Natural killer cell treated with Interleukin-12 subunit alpha and Interleukin-12 subunit beta and Interleukin-15 and Interleukin-18, amount 100 ng/mL, for 72 hours (primary cell): Measurements from ENCODE around the gene ZNF839. TPM values are rescaled to one million over a fixed set of nuclear protein-coding genes. Genes with fewer than 3 reads are reported as not detected.
"Not testable (repeated sequence)": the region's sequence is repeated elsewhere in the genome, so short reads cannot be mapped to it uniquely, and the experiment has no call there.

Source experiments
- ATAC-seq, 2 donors: fragments of 150-1000 bp; cut with Tn5 transposase in 1 of 2; sonication (Bioruptor Pico), chemical (Tn5 transposase) in 1 of 2; 2 replicates each; pipeline ENCODE4 v1.10.0; 2021
- DNase-seq: peaks from one replicate; pipeline ENCODE4 v3.0.0; 2022; ENCODE audit warnings: low spot score
- H3K27ac Mint-ChIP-seq, 2 donors: 1 replicate in 1 of 2; 2 replicates in 1 of 2; pipeline ENCODE4 v1.8.0; 2022; ENCODE audit warnings: mixed read lengths in 2 of 2, mild to moderate bottlenecking in 1 of 2, moderate library complexity in 1 of 2
- H3K27me3 Mint-ChIP-seq, 2 donors: 1 replicate in 1 of 2; 2 replicates in 1 of 2; pipeline ENCODE4 v1.8.0; 2022; ENCODE audit warnings: mixed read lengths in 2 of 2
- H3K36me3 Mint-ChIP-seq: one replicate; pipeline ENCODE4 v1.8.0; 2022; ENCODE audit warnings: mixed read lengths
- H3K4me1 Mint-ChIP-seq, 2 donors: 1 replicate in 1 of 2; 2 replicates in 1 of 2; pipeline ENCODE4 v1.8.0; 2022; ENCODE audit warnings: low read depth in 2 of 2, mixed read lengths in 2 of 2, mild to moderate bottlenecking in 1 of 2
- H3K4me3 Mint-ChIP-seq: one replicate; pipeline ENCODE4 v1.8.0; 2022; ENCODE audit warnings: mixed read lengths
- H3K9me3 Mint-ChIP-seq: 2 replicates; pipeline ENCODE4 v1.8.0; 2022; ENCODE audit warnings: mixed read lengths
- total RNA-seq, 2 donors: library from RNA; stranded (reverse); gene quantifications; one replicate each; pipeline ENCODE4 v1.2.3, GENCODE V29; 2022

The ZNF839 gene
- total RNA-seq, 2 donors from 2014 or later, result 10.5 to 23.8 TPM

GRCh38 chr14:102318781-102319276 lies 717 bp upstream of the ZNF839 start:
- Mint-ChIP-seq H3K9me3 (no peaks in the 10 kb centered on the region), H3K4me1 (peaks cover 41 to 54% of the 10 kb centered on the region in 2 donors), H3K27ac (peak overlapping the region; percentile 89 to 97), H3K4me3 (peak overlapping the region; percentile 93), H3K36me3 (no peaks in the 10 kb centered on the region), H3K27me3 (no peaks in the 10 kb centered on the region)
- no peak for DNase-seq
- no peak for ATAC-seq

- Mint-ChIP-seq H3K36me3 (no peaks in the 10 kb centered on the region), H3K4me1 (peaks cover 28 to 41% of the 10 kb centered on the region in 2 donors), H3K4me3 (peak overlapping the region; percentile 92), H3K27ac (peak overlapping the region; percentile 89 to 97), H3K27me3 (no peaks in the 10 kb centered on the region), H3K9me3 (no peaks in the 10 kb centered on the region)
- ATAC-seq, result peak; percentile 24 to 54
- DNase-seq, result no peak
Observed at GRCh38 chr14:102320033-102320660, 601 bp downstream of the ZNF839 start.

DNA sequence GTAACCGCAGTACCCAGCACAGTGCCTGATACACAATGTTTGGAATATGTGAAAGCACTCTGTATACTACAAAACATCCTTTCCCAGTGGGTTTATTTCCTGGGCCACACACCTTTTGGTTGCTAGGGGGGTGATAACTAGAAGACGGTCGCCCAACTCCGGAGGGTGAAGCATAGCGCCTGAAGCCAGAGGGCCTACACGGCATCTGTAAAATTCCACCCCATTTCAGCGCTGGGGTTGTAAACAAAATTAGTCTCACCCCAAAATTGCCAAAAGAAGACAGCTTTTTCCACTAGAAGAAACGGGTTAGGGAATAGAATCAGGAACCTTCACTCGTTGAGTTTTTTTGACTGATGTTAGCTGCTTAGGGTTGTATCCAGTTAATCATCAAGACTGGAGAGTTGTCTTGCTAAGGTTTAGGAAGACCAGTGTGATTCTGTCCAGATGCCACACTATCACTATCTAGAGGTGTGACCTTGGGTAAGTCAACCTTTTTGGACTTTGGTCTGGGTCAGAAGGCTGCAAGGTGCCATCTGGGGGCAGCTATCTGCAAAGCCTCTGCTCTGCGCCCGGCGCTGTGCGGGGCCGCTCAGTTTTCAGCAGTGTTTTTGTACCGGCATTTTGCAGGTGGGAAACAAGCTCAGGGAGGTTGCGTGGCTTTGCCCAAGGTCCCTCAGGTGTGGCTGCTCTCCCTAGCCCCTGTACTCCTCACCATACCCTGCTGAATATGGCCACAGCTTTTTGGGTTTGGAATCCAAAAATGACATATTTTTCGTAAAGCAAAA lies 1.3 kb downstream of the ZNF839 start:
- no peaks in the 10 kb centered on the region for H3K36me3 Mint-ChIP-seq
- no peaks in the 10 kb centered on the region for H3K27me3 Mint-ChIP-seq
- peaks cover 24 to 37% of the 10 kb centered on the region in 2 donors for H3K4me1 Mint-ChIP-seq
- DNase-seq (no peak), ATAC-seq (no peak)
- H3K9me3 Mint-ChIP-seq, result no peaks in the 10 kb centered on the region
- peak overlapping the region; percentile 89 to 97 for H3K27ac Mint-ChIP-seq
- peak overlapping the region; percentile 92 for H3K4me3 Mint-ChIP-seq

GRCh38 chr14:102321456-102322422 lies 2.2 kb downstream of the ZNF839 start:
- no peak overlapping the region for H3K4me3 Mint-ChIP-seq
- H3K27me3 Mint-ChIP-seq, result no peaks in the 10 kb centered on the region
- H3K4me1 Mint-ChIP-seq, result peaks cover 22 to 35% of the 10 kb centered on the region in 2 donors
- H3K36me3 Mint-ChIP-seq, result no peaks in the 10 kb centered on the region
- DNase-seq (no peak), ATAC-seq (no peak)
- no peaks in the 10 kb centered on the region for H3K9me3 Mint-ChIP-seq
- H3K27ac Mint-ChIP-seq, result peak overlapping the region; percentile 16 to 17

DNA sequence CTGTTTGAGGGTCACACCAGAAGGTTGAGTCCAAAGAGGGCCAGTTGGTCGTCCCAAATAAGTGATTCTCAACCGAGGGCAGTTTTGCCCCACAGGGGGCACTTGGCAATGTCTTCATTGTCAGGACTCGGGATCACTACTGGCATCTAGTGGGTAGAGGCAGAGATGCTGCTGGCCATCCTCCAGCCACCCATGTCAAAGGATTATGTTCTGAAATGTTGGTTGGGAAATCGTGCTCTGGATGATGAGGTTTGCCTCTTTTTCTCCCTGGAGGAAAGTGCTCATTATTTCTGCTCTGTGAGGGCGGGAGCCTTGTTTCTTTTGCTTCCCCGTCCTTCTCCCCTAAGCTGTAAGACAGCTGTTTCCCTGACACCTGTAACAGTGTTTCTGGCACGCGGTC lies 3.6 kb downstream of the ZNF839 start:
- DNase-seq, result no peak
- Mint-ChIP-seq H3K4me1 (peaks cover 9 to 21% of the 10 kb centered on the region in 2 donors), H3K27me3 (no peaks in the 10 kb centered on the region), H3K9me3 (no peaks in the 10 kb centered on the region), H3K4me3 (no peak overlapping the region), H3K27ac (no peak overlapping the region), H3K36me3 (no peaks in the 10 kb centered on the region)
- no peak for ATAC-seq

DNA sequence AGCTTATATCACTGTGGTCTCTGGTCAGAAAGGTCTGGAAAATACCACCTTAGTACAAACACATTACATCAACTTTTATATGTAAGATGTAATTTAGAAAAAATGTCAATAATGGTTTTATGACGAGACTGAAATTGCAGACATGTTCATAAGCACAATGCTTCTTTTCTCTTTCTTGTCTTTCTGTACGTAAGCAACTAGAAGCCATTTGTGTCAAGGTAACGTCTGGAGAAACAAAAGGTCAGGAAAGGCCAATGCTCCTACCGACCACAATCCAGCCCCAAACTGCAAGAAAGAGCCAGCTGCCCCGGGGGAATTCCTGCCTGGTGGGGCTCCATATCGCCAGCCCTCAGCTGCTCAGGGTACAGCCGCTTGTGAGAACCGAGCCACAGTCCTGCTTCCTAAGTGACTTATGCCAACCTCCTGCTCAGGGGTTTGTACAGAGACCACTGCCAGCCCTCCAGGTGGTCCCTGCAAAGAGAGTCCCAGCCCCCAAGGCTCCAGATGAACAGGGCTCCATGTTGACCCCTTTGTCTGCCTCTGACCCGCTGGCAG lies 6.3 kb downstream of the ZNF839 start:
- no peak for DNase-seq
- H3K9me3 Mint-ChIP-seq, result no peaks in the 10 kb centered on the region
- no peak overlapping the region for H3K27ac Mint-ChIP-seq

GRCh38 chr14:102326583-102326982 lies 7.0 kb downstream of the ZNF839 start:
- H3K36me3 Mint-ChIP-seq, result no peaks in the 10 kb centered on the region
- peaks cover 0 to 4% of the 10 kb centered on the region in 2 donors for H3K4me1 Mint-ChIP-seq
- H3K9me3 Mint-ChIP-seq, result no peaks in the 10 kb centered on the region
- no peak overlapping the region for H3K4me3 Mint-ChIP-seq
- no peak overlapping the region for H3K27ac Mint-ChIP-seq
- DNase-seq (no peak), ATAC-seq (no peak)
- H3K27me3 Mint-ChIP-seq, result no peaks in the 10 kb centered on the region

More for the DNA sequence above, 6.3 kb downstream of the ZNF839 start:
- H3K4me1 Mint-ChIP-seq, result peaks cover 0 to 8% of the 10 kb centered on the region in 2 donors
- H3K4me3 Mint-ChIP-seq, result no peak overlapping the region
- H3K27me3 Mint-ChIP-seq, result no peaks in the 10 kb centered on the region
- no peaks in the 10 kb centered on the region for H3K36me3 Mint-ChIP-seq
- no peak for ATAC-seq

- not testable (repeated sequence) for ATAC-seq, H3K27me3 Mint-ChIP-seq, H3K4me1 Mint-ChIP-seq, H3K27ac Mint-ChIP-seq, DNase-seq, H3K9me3 Mint-ChIP-seq, H3K36me3 Mint-ChIP-seq, H3K4me3 Mint-ChIP-seq
Observed at GRCh38 chr14:102329381-102329780, 9.8 kb downstream of the ZNF839 start.

DNA sequence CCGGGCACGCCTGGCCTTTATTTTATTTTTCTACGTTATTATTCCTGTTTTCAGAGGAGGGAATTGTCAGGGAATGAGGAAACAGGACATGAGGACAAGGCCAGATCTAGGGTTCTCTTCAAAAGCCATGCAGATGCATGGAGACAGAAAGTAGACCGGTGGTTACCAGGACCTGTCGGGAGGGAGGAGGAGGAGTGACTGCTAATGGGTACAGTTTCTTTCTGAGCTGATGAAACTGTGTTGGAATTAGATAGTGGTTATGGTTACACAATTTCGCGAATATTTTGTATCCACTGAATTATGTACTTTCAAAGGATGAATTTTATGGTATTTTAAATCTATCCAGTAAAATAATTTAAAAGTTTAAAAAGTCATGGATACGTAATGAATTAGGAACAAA lies 11.3 kb downstream of the ZNF839 start:
- H3K27ac Mint-ChIP-seq, result no peak overlapping the region
- no peaks in the 10 kb centered on the region for H3K9me3 Mint-ChIP-seq
- no peaks in the 10 kb centered on the region for H3K36me3 Mint-ChIP-seq
- peaks cover 0 to 4% of the 10 kb centered on the region in 2 donors for H3K4me1 Mint-ChIP-seq
- DNase-seq (no peak), ATAC-seq (no peak)
- no peaks in the 10 kb centered on the region for H3K27me3 Mint-ChIP-seq
- H3K4me3 Mint-ChIP-seq, result no peak overlapping the region

DNA sequence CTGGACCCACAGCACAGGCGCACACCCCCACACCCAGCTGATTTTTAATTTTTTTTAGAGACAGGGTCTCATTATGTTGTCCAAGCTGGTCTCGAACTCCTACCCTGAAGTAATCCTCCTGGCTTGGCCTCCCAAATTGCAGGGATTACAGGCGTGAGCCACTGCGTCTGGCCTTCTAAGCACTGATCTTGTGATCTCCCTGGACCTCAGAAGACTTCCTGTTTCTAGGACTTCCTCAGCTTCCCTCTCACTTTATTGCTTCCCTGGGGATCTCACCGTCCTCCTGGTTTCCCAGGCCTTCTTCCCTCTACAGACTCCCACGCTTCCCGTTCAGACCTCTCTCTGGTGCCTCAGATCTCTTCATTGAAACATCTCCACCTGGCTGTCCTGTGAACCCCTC lies 13.8 kb downstream of the ZNF839 start:
- DNase-seq, result no peak
- Mint-ChIP-seq H3K27me3 (no peaks in the 10 kb centered on the region), H3K27ac (no peak overlapping the region), H3K9me3 (no peaks in the 10 kb centered on the region), H3K4me1 (peaks cover 0 to 3% of the 10 kb centered on the region in 2 donors), H3K36me3 (no peaks in the 10 kb centered on the region), H3K4me3 (no peak overlapping the region)
- no peak for ATAC-seq

DNA sequence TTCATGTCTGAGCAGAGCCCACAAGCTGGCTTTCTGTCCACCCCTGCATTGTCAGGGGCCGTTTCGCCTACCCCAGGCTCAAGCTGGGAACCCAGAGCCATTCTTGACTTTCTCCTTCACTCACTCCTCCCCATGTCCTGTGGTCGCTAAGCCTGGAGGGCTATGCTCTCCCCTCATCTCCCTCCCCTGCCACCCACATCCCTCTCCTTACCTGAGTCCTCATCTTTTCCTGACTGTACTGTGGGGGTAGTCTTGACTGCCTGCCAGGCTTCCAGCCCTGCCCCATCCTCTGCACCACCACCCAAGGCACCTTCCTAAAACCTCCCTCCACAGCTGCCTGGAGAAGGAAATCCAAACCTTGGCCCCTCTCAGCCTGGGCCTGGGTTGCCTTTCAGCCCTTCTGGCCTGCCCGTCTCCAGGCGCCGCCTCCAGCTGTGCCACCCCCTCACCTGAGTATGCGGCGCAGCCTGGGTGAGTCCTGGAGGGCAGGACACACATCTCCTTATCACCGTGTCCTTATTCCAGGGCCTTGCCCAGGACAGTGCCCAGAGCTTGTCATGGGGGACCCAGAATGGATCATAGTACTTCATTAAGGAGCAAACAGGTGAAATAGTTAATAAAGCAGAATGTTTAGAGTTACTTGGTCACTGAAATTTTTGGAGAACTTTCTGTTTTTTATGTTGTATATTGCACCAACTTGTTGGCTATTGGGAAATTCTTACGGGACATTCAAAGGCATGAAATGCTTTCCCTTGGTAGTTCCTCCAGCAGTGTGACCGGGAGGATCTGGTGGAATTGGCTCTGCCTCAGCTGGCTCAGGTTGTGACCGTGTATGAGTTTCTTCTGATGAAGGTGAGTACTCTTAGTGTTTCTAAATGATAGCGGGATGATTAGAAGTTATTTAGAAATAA lies 14.5 kb downstream of the ZNF839 start:
- no peaks in the 10 kb centered on the region for H3K4me1 Mint-ChIP-seq
- DNase-seq, result no peak
- ATAC-seq, result peak in 1 of 2 donors; percentile 36
- no peaks in the 10 kb centered on the region for H3K36me3 Mint-ChIP-seq
- H3K27ac Mint-ChIP-seq, result no peak overlapping the region
- H3K9me3 Mint-ChIP-seq, result no peaks in the 10 kb centered on the region
- H3K27me3 Mint-ChIP-seq, result no peaks in the 10 kb centered on the region
- H3K4me3 Mint-ChIP-seq, result no peak overlapping the region

DNA sequence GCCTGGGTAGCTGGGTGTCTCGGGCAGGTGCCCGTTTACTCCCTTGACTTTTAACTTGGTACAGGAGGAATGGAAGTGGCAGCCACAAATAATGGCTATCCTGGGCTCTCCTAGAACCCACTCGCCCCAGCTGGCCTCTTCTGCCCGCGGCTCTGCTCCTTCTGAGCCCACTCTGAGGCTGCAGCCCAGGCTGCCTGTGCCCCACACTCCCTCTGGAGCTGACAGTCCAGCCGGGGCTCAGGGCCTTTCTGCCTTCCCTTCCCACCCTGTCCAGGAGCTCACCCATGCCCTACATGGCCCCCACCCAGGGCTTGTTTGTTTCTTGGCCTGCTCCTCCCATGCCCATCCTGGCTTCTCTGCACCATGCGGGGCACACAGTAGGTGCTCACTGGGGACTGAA lies 15.6 kb downstream of the ZNF839 start:
- H3K27me3 Mint-ChIP-seq, result no peaks in the 10 kb centered on the region
- no peaks in the 10 kb centered on the region for H3K36me3 Mint-ChIP-seq
- no peaks in the 10 kb centered on the region for H3K9me3 Mint-ChIP-seq
- ATAC-seq, result no peak
- H3K4me3 Mint-ChIP-seq, result no peak overlapping the region
- no peak overlapping the region for H3K27ac Mint-ChIP-seq
- no peak for DNase-seq
- no peaks in the 10 kb centered on the region for H3K4me1 Mint-ChIP-seq
